Right lobe of liver (tissue), 6 donors: Measurements from ENCODE around the gene CACNA2D3. TPM values are rescaled to one million over a fixed set of nuclear protein-coding genes. Genes with fewer than 3 reads are reported as not detected.

ENCODE experiments used
- ATAC-seq, 4 donors: fragments of 200-7000 bp; cut with Tn5 transposase; one replicate each; pipeline ENCODE4 v1.9.1; 2020; ENCODE audit warnings: mild to moderate bottlenecking in 4 of 4, moderate library complexity in 4 of 4
- DNase-seq, 3 donors: peaks; one replicate each; pipeline ENCODE4 v3.0.0-alpha.2; 2020
- H3K27ac ChIP-seq, 3 donors: fragments of 200-600 bp; one replicate each; pipeline ENCODE4 v1.8.0; 2022
- H3K27me3 ChIP-seq, 2 donors: fragments of 200-600 bp; one replicate each; pipeline ENCODE4 v1.8.0; 2022
- H3K36me3 ChIP-seq, 4 donors: fragments of 200-600 bp; sonication (generic) in 1 of 4; one replicate each; pipeline versions ENCODE4 v1.5.1 to v1.8.0; 2017 to 2022; ENCODE audit warnings: control low read depth in 1 of 4
- H3K4me1 ChIP-seq, 4 donors: fragments of 200-600 bp; sonication (generic) in 1 of 4; one replicate each; pipeline versions ENCODE4 v1.5.1 to v1.8.0; 2017 to 2022; ENCODE audit warnings: control low read depth in 1 of 4
- H3K4me3 ChIP-seq, 3 donors: fragments of 200-600 bp; one replicate each; pipeline ENCODE4 v1.8.0; 2022
- H3K9me3 ChIP-seq, 4 donors: fragments of 200-600 bp; sonication (generic) in 1 of 4; one replicate each; pipeline versions ENCODE4 v1.5.1 to v1.8.0; 2017 to 2022; ENCODE audit warnings: control low read depth in 1 of 4
- POLR2A ChIP-seq: fragments of 450-650 bp; IDR thresholded peaks from one replicate; pipeline ENCODE4 v1.6.1; 2017; ENCODE audit warnings: antibody characterized with exemption, mild to moderate bottlenecking
- WGBS: methylation state at CpG from one replicate; pipeline ENCODE4 v1.1.6; 2018; ENCODE audit warnings: low coverage, low lambda C conversion rate; ENCODE audit not compliant: insufficient coverage; ENCODE audit errors: missing lambda C conversion rate; 5-methylcytosine and 5-hydroxymethylcytosine counted together
- intact Hi-C, 2 donors: fragments of 100-400 bp; cut with DNase I; formaldehyde crosslinking; loops; one replicate each; pipeline versions ENCODE4 v1.11.2 to v1.14.1; 2022
- total RNA-seq, 6 experiments: library from RNA; depleted of rRNA in 2 of 6; stranded (reverse); fragments of >200 nt in 2 of 6; fragmentation: NEBNext Ultra II Directional in 3 of 6; extraction: Animal tissue kit (Norgen Biotek cat#: 25700) in 3 of 6; gene quantifications; one replicate each; pipeline versions ENCODE4 v1.1.0 to v1.2.4, GENCODE V29; 2016 to 2023
- TF ChIP-seq, protein P1 (sequence below), 4 donors: fragments of 200-600 bp in 3 of 4; fragments of 450-650 bp in 1 of 4; IDR thresholded peaks; one replicate each; pipeline versions ENCODE4 v1.5.1 to v1.8.0; 2016 to 2022; ENCODE audit warnings: antibody characterized with exemption in 4 of 4, mild to moderate bottlenecking in 2 of 4
- donor health status: DM: no; HTN: yes; CAD: no.
- donor health status: DM: no; HTN: no; CAD: no.
- donor health status: DM: no; HTN: no; CAD: no.
- donor health status: DM: no; HTN: yes; CAD: no.
- donor health status: DM: no; HTN: yes; CAD: no.

Gene CACNA2D3
- total RNA-seq, 6 experiments from 2014 or later = 0.28 to 0.87 TPM; not detected in 4

DNA sequence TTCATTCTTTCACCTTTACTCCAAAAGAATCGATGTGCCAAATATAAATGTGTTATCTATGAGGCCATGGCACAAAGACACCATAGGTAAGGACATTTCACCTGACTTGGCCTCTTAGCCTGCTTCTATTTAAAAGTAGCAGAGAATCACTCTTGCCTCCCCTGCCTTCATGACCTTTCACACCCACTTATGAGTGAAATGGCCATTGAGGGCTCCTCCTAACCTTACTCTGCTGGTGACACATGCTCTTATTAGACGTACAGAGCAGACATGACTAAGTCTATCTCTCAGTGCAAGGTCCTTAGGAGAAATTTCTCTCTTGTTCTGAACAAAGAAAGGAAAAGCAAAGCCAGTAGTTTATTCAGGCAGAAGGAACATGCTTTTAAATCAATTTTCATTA is 654.8 kb downstream of the CACNA2D3 start:
- intact Hi-C loops = no loop called here
- no peaks in the 10 kb centered on the region for H3K4me1 ChIP-seq
- DNase-seq (no peak), ATAC-seq (no peak)
- H3K9me3 ChIP-seq = no peaks in the 10 kb centered on the region
- TF ChIP-seq, protein P1, sequence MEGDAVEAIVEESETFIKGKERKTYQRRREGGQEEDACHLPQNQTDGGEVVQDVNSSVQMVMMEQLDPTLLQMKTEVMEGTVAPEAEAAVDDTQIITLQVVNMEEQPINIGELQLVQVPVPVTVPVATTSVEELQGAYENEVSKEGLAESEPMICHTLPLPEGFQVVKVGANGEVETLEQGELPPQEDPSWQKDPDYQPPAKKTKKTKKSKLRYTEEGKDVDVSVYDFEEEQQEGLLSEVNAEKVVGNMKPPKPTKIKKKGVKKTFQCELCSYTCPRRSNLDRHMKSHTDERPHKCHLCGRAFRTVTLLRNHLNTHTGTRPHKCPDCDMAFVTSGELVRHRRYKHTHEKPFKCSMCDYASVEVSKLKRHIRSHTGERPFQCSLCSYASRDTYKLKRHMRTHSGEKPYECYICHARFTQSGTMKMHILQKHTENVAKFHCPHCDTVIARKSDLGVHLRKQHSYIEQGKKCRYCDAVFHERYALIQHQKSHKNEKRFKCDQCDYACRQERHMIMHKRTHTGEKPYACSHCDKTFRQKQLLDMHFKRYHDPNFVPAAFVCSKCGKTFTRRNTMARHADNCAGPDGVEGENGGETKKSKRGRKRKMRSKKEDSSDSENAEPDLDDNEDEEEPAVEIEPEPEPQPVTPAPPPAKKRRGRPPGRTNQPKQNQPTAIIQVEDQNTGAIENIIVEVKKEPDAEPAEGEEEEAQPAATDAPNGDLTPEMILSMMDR (IDR thresholded peaks at IDR 0.05) = no peak
- no peak for TF ChIP-seq POLR2A
- no peaks in the 10 kb centered on the region for H3K36me3 ChIP-seq
- H3K27ac ChIP-seq = no peak overlapping the region
- H3K27me3 ChIP-seq = no peaks in the 10 kb centered on the region
- H3K4me3 ChIP-seq = no peak overlapping the region
- WGBS = 18% methylated on average over 2 of the region's 2 CpGs

DNA sequence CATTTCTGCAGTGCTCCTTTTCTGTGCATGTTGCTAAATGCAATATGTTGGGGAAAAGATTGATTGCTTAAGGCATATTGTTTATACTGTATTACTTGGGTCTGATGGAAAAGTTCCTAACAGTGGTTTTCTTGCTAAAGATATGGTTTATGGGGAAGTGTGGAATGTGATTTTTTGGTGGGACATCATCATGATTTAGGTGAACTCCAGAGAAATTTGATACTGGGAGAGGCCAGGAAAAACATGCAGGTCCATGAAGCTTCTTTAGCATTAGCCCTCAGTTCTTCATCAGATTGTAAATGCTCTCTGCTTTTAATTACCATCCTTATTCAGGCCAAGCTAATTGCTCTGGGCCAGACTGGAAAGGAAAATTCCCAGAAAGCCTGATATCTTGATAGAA is 658.0 kb downstream of the CACNA2D3 start:
- no peaks in the 10 kb centered on the region for H3K4me1 ChIP-seq
- no peak for TF ChIP-seq POLR2A
- TF ChIP-seq, protein P1 (IDR thresholded peaks at IDR 0.05) = no peak
- H3K9me3 ChIP-seq = no peaks in the 10 kb centered on the region
- no peak for DNase-seq
- H3K4me3 ChIP-seq = no peak overlapping the region
- H3K36me3 ChIP-seq = no peaks in the 10 kb centered on the region
- H3K27ac ChIP-seq = no peak overlapping the region
- intact Hi-C loops = no loop called here
- no peaks in the 10 kb centered on the region for H3K27me3 ChIP-seq
- no peak for ATAC-seq

DNA sequence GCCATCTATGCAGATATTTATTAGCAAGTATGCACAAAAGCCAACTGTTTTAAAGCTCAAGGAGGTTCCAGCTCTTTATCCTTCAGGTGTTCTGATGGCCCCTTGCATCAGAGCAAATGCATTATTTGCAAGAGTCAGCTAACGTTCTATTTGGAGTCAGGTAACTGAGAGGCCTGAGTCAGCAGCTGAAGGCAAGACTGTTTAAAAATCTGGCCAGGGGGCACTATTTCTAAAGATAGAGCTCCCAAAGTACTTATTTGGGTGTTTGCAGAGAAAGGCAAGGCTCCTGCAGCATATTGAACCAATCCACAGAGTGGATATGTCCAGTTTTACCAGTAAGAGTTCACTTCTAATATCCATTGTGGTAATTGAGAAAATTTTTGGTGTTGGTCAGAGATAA is 659.4 kb downstream of the CACNA2D3 start:
- TF ChIP-seq POLR2A = no peak
- TF ChIP-seq, protein P1 (IDR thresholded peaks at IDR 0.05) = no peak
- 38% methylated on average over 1 of the region's 1 CpG for WGBS
- ATAC-seq = no peak

DNA sequence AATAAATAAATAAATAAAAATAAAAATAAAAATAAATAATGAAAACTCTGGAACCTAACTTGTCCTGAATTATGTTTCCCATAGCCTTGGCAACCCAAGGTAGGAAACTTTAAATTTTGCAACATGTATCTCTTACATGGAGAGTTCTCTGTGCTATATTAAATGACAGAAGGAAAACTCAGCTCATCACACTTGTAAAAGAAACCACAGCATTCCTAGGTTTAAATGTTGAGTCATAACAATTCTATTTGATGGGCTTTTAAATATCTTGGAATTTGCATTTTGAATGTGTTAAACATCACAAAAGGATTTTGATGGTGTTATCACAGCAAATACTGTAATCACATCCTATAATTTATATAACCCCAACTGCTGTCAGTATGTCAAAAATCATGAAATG is 661.3 kb downstream of the CACNA2D3 start:
- no peak for TF ChIP-seq POLR2A
- TF ChIP-seq, protein P1 (IDR thresholded peaks at IDR 0.05) = no peak
- no peak overlapping the region for H3K27ac ChIP-seq
- H3K4me1 ChIP-seq = no peaks in the 10 kb centered on the region
- no peaks in the 10 kb centered on the region for H3K9me3 ChIP-seq
- intact Hi-C loops = no loop called here
- H3K27me3 ChIP-seq = no peaks in the 10 kb centered on the region
- no peak for ATAC-seq
- H3K36me3 ChIP-seq = no peaks in the 10 kb centered on the region
- no peak for DNase-seq
- no peak overlapping the region for H3K4me3 ChIP-seq

More for the DNA sequence above, 659.4 kb downstream of the CACNA2D3 start:
- DNase-seq = no peak
- no peaks in the 10 kb centered on the region for H3K27me3 ChIP-seq
- no peaks in the 10 kb centered on the region for H3K4me1 ChIP-seq
- H3K9me3 ChIP-seq = no peaks in the 10 kb centered on the region
- intact Hi-C loops = no loop called here
- no peak overlapping the region for H3K27ac ChIP-seq
- no peak overlapping the region for H3K4me3 ChIP-seq
- no peaks in the 10 kb centered on the region for H3K36me3 ChIP-seq

DNA sequence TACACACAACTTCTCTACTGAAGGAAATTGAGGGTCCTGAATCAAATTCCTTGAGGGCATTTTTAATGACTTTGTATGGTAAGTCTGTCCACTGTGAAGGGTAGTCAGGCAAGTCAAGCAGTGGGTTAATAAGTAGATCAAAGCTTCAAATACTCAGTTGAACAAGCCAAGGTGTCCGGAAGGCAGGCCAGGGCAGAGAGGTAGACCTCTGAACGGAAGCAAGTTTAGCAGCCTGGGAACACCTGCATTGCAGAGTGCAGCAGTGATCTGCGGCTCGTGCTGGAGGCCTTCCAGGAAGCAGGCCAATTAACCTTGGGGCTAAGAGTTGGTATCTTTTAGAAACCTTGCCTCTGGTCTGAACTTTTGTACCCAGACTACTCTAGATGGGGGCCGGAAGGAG is 661.7 kb downstream of the CACNA2D3 start:
- no peak for ATAC-seq
- H3K27me3 ChIP-seq = no peaks in the 10 kb centered on the region

More for the DNA sequence above, 661.7 kb downstream of the CACNA2D3 start:
- Histone ChIP-seq H3K4me3 (no peak overlapping the region), H3K27ac (no peak overlapping the region), H3K9me3 (no peaks in the 10 kb centered on the region), H3K36me3 (no peaks in the 10 kb centered on the region), H3K4me1 (no peaks in the 10 kb centered on the region)
- TF ChIP-seq, protein P1 (IDR thresholded peaks at IDR 0.05) = no peak
- no peak for TF ChIP-seq POLR2A
- intact Hi-C loops = no loop called here
- 74% methylated on average over 3 of the region's 5 CpGs for WGBS
- no peak for DNase-seq
